DOHH2 (cell line): ENCODE results near the gene VIM.

Experiments
- H3F3A ChIP-seq: fragments of 200-600 bp; sonication (generic), shearing (Covaris generic); 2 replicates; pipeline ENCODE4 v1.6.0; 2016; ENCODE audit warnings: antibody characterized with exemption, mild to moderate bottlenecking; ENCODE audit not compliant: control insufficient read depth, insufficient read depth
- H3K27ac ChIP-seq: fragments of 200-600 bp; sonication (generic); 2 replicates; pipeline ENCODE4 v1.5.1; 2014; ENCODE audit warnings: low read depth, mild to moderate bottlenecking, low read length, moderate library complexity
- H3K27me3 ChIP-seq: fragments of 200-600 bp; sonication (generic); 2 replicates; pipeline ENCODE4 v1.6.1; 2014; ENCODE audit warnings: mild to moderate bottlenecking, low read length, mixed read lengths; ENCODE audit not compliant: control insufficient read depth
- H3K36me3 ChIP-seq: fragments of 200-600 bp; sonication (generic); 2 replicates; pipeline ENCODE4 v1.6.1; 2014; ENCODE audit warnings: mild to moderate bottlenecking, low read length, moderate library complexity, mixed read lengths; ENCODE audit not compliant: control insufficient read depth
- H3K4me1 ChIP-seq: fragments of 200-600 bp; sonication (generic); 2 replicates; pipeline ENCODE4 v1.6.1; 2014; ENCODE audit warnings: mild to moderate bottlenecking, low read length, mixed read lengths; ENCODE audit not compliant: control insufficient read depth
- H3K4me2 ChIP-seq: fragments of 200-600 bp; sonication (generic); 2 replicates; pipeline ENCODE4 v1.6.0; 2014; ENCODE audit warnings: mild to moderate bottlenecking, low read length, moderate library complexity
- H3K4me3 ChIP-seq: fragments of 200-600 bp; sonication (generic); 2 replicates; pipeline ENCODE4 v1.5.1; 2014; ENCODE audit warnings: mild to moderate bottlenecking, low read length, mixed read lengths
- H3K79me2 ChIP-seq: fragments of 200-600 bp; sonication (generic); 2 replicates; pipeline ENCODE4 v1.6.1; 2014; ENCODE audit warnings: mild to moderate bottlenecking, low read length, mixed read lengths; ENCODE audit not compliant: control insufficient read depth
- H3K9me2 ChIP-seq: fragments of 200-600 bp; sonication (generic); replicated peaks from 2 replicates; pipeline ENCODE4 v1.6.1; 2014; ENCODE audit warnings: mild to moderate bottlenecking, low read length, mixed read lengths; ENCODE audit not compliant: control insufficient read depth
- H3K9me3 ChIP-seq: fragments of 200-600 bp; sonication (generic); 2 replicates; pipeline ENCODE4 v1.6.1; 2014; ENCODE audit warnings: antibody characterized with exemption, low read length, mixed read lengths; ENCODE audit not compliant: control insufficient read depth, insufficient read depth
- H4K20me1 ChIP-seq: fragments of 200-600 bp; sonication (generic); 2 replicates; pipeline ENCODE4 v1.6.0; 2014; ENCODE audit warnings: low read depth, mild to moderate bottlenecking, antibody characterized with exemption, low read length, moderate library complexity; ENCODE audit not compliant: control insufficient read depth, insufficient read depth
- EZH2phosphoT487 ChIP-seq: fragments of 200-600 bp; sonication (generic); IDR thresholded peaks from 2 replicates; pipeline ENCODE4 v1.6.1; 2017; ENCODE audit warnings: borderline replicate concordance, mild to moderate bottlenecking, antibody characterized with exemption, low read length, moderate library complexity, mixed read lengths
- TF ChIP-seq, protein P1 (sequence below): fragments of 200-600 bp; sonication (generic); IDR thresholded peaks from one replicate; pipeline ENCODE4 v1.5.1; 2014; ENCODE audit warnings: antibody characterized with exemption, mild to moderate bottlenecking, low read depth, low read length; ENCODE audit not compliant: poor library complexity, severe bottlenecking

VIM gene

DNA sequence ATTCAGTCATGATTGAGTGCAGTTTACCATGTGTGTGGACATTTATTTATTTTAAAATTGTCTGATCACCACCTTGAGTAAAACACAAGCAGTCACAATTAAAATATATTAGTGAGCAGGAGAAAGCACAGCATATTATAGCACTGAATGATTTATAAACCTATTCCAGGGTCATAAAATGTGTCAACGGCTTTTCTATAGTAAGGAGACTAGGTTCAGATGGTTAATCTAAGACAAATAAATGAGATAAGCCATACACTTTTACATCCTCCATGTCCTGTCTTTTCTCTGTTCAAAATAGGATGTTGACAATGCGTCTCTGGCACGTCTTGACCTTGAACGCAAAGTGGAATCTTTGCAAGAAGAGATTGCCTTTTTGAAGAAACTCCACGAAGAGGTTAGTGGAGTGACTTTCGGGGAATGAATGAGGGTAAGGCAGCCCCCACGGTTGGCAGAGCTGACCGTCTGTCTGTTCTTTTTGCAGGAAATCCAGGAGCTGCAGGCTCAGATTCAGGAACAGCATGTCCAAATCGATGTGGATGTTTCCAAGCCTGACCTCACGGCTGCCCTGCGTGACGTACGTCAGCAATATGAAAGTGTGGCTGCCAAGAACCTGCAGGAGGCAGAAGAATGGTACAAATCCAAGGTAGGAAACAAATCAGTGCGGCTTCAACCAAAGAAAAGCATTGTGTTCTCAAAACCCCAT, 5.4 kb downstream of the VIM start:
- H3K36me3 ChIP-seq: peaks cover 5% of the 10 kb centered on the region; the same call in 1 of the 2 replicates
- H3K79me2 ChIP-seq: peaks cover 2% of the 10 kb centered on the region; the same call in 1 of the 2 replicates

DNA sequence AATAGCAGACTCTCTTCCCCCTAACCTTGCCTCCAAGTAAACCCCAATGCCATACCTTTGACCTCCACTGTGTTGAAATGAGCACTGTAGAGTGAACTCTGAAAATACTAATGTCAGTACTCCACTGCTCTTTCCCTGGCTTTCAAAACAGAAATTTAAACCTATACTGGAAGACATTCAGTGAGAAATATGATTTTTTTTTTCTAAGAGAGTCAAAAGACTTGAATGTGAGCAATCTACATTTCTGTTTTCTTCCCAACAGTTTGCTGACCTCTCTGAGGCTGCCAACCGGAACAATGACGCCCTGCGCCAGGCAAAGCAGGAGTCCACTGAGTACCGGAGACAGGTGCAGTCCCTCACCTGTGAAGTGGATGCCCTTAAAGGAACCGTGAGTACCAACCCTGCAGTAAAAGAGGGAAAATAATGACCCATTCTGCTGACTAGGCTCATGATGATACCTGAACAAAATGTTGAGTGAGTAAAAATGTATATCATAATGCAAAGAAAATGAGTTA, 6.4 kb downstream of the VIM start:
- Histone ChIP-seq H3K36me3 (peaks cover 5% of the 10 kb centered on the region; the same call in 1 of the 2 replicates), H3K27ac (no peak overlapping the region), H3K9me3 (no peaks in the 10 kb centered on the region), H3K79me2 (peaks cover 2% of the 10 kb centered on the region; the same call in 1 of the 2 replicates), H4K20me1 (no peaks in the 10 kb centered on the region), H3F3A (no peaks in the 10 kb centered on the region), H3K9me2 (no peaks in the 10 kb centered on the region), H3K4me3 (no peak overlapping the region), H3K27me3 (peaks cover 10% of the 10 kb centered on the region), H3K4me1 (peaks cover 13% of the 10 kb centered on the region), H3K4me2 (no peak overlapping the region)
- TF ChIP-seq EZH2phosphoT487: no peak
- TF ChIP-seq, protein P1, sequence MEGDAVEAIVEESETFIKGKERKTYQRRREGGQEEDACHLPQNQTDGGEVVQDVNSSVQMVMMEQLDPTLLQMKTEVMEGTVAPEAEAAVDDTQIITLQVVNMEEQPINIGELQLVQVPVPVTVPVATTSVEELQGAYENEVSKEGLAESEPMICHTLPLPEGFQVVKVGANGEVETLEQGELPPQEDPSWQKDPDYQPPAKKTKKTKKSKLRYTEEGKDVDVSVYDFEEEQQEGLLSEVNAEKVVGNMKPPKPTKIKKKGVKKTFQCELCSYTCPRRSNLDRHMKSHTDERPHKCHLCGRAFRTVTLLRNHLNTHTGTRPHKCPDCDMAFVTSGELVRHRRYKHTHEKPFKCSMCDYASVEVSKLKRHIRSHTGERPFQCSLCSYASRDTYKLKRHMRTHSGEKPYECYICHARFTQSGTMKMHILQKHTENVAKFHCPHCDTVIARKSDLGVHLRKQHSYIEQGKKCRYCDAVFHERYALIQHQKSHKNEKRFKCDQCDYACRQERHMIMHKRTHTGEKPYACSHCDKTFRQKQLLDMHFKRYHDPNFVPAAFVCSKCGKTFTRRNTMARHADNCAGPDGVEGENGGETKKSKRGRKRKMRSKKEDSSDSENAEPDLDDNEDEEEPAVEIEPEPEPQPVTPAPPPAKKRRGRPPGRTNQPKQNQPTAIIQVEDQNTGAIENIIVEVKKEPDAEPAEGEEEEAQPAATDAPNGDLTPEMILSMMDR: no peak

More for the DNA sequence above, 5.4 kb downstream of the VIM start:
- Histone ChIP-seq H3K27ac (no peak overlapping the region), H3K4me3 (no peak overlapping the region), H3K9me2 (no peaks in the 10 kb centered on the region), H3K27me3 (peaks cover 19% of the 10 kb centered on the region), H4K20me1 (no peaks in the 10 kb centered on the region), H3K9me3 (no peaks in the 10 kb centered on the region), H3F3A (no peaks in the 10 kb centered on the region), H3K4me1 (peaks cover 21% of the 10 kb centered on the region), H3K4me2 (no peak overlapping the region)
- no peak for TF ChIP-seq EZH2phosphoT487
- TF ChIP-seq, protein P1: no peak

DNA sequence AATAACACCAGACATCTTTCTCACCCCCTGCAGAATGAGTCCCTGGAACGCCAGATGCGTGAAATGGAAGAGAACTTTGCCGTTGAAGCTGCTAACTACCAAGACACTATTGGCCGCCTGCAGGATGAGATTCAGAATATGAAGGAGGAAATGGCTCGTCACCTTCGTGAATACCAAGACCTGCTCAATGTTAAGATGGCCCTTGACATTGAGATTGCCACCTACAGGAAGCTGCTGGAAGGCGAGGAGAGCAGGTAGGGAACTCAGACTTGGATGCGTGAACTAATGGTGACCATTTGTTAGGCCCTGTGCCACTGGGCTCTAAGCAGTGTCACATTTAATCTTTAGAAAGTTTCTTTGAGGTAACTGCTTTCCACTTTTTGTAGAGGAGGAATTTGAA, 7.1 kb downstream of the VIM start:
- H3K36me3 ChIP-seq: peaks cover 5% of the 10 kb centered on the region; the same call in 1 of the 2 replicates
- H4K20me1 ChIP-seq: no peaks in the 10 kb centered on the region
- peaks cover 2% of the 10 kb centered on the region; the same call in 1 of the 2 replicates for H3K79me2 ChIP-seq
- H3K4me1 ChIP-seq: peaks cover 7% of the 10 kb centered on the region
- TF ChIP-seq, protein P1: no peak
- no peak for TF ChIP-seq EZH2phosphoT487
- peaks cover 8% of the 10 kb centered on the region for H3K27me3 ChIP-seq
- H3K9me2 ChIP-seq: no peaks in the 10 kb centered on the region
- H3F3A ChIP-seq: no peaks in the 10 kb centered on the region
- H3K4me3 ChIP-seq: no peak overlapping the region
- H3K9me3 ChIP-seq: no peaks in the 10 kb centered on the region
- H3K4me2 ChIP-seq: no peak overlapping the region
- no peak overlapping the region for H3K27ac ChIP-seq
